ENCODE measurements around the gene C4orf17.

- TF ChIP-seq CTCF (IDR thresholded peaks at IDR 0.05; ENCODE audit: low read depth, low read length) (no peak), POLR2A (IDR thresholded peaks at IDR 0.05; ENCODE audit: extremely low read depth, insufficient read length) (no peak), MAX (IDR thresholded peaks at IDR 0.05; ENCODE audit: low read depth, low read length) (no peak)
Measured at GRCh38 chr4:99572527-99573240, 61.9 kb downstream of the C4orf17 start.

Data from NB4 (cell line).